Prostate gland (tissue), 2 donors: ENCODE measurements around the gene CALHM4. TPM values are rescaled to one million over a fixed set of nuclear protein-coding genes. Genes with fewer than 3 reads are reported as not detected.

ENCODE experiments used
- DNase-seq: peaks from one replicate; pipeline ENCODE4 v3.0.0-alpha.2; 2019; ENCODE audit warnings: low spot score
- H3K27ac ChIP-seq, 2 donors: fragments of 200-600 bp; sonication (generic); 2 replicates each; pipeline ENCODE4 v1.5.1; 2017 to 2019
- H3K27me3 ChIP-seq: fragments of 200-600 bp; sonication (generic); replicated peaks from 2 replicates; pipeline ENCODE4 v1.5.1; 2019; ENCODE audit not compliant: insufficient read depth
- H3K36me3 ChIP-seq, 2 donors: fragments of 200-600 bp; sonication (generic); 1 replicate in 1 of 2; 2 replicates in 1 of 2; pipeline versions ENCODE4 v1.5.1 to v1.8.1; 2017 to 2019
- H3K4me1 ChIP-seq: fragments of 200-600 bp; sonication (generic); replicated peaks from 2 replicates; pipeline ENCODE4 v1.5.1; 2019
- H3K4me3 ChIP-seq, 2 donors: fragments of 200-600 bp; sonication (generic); 2 replicates each; pipeline ENCODE4 v1.5.1; 2017 to 2019
- H3K9me3 ChIP-seq: fragments of 200-600 bp; sonication (generic); 2 replicates; pipeline ENCODE4 v1.5.1; 2017
- CTCF ChIP-seq, 4 experiments: fragments of 200-600 bp in 2 of 4; fragments of 450-650 bp in 2 of 4; sonication (generic) in 2 of 4; IDR thresholded peaks; 1 replicate in 3 of 4; 2 replicates in 1 of 4; pipeline ENCODE4 v1.5.1; 2016 to 2019; ENCODE audit warnings: antibody characterized with exemption in 4 of 4, mild to moderate bottlenecking in 2 of 4, moderate library complexity in 2 of 4
- POLR2A ChIP-seq: fragments of 450-650 bp; IDR thresholded peaks from one replicate; pipeline ENCODE4 v1.6.1; 2016; ENCODE audit warnings: antibody characterized with exemption, mild to moderate bottlenecking
- POLR2AphosphoS5 ChIP-seq: sonication (generic); formaldehyde crosslinking; IDR thresholded peaks from one replicate; pipeline ENCODE4 v1.6.1; 2017; ENCODE audit warnings: antibody characterized with exemption
- WGBS: methylation state at CpG from one replicate; pipeline ENCODE4 v1.1.5; 2018; 5-methylcytosine and 5-hydroxymethylcytosine counted together
- intact Hi-C: fragments of 100-400 bp; cut with DNase I; formaldehyde crosslinking; loops from one replicate; pipeline ENCODE4 v1.14.2; 2022
- total RNA-seq, 2 donors: library from RNA; depleted of rRNA; stranded (reverse); fragments of >200 nt; gene quantifications; one replicate each; pipeline ENCODE4 v1.1.0, GENCODE V29; 2016

CALHM4 gene
- total RNA-seq, 2 donors from 2014 or later = 0.57 TPM; not detected in 1

GRCh38 chr6:116570856-116571682, 17.5 kb downstream of the CALHM4 start, which contains the start of gene RWDD1:
TSS of gene RWDD1 (plus strand) at chr6:116571504. CDS start at chr6:116571583, 79 bp downstream.
- H3K4me3 ChIP-seq = peak within 1 kb of the TSS; percentile 56 to 70
- H3K36me3 ChIP-seq = no peaks in the 10 kb centered on the region
- H3K4me1 ChIP-seq = peaks cover 6% of the 10 kb centered on the region
- under 1% methylated on average over 57 of the region's 62 CpGs for WGBS
- H3K9me3 ChIP-seq = no peaks in the 10 kb centered on the region
- peak; percentile 93 for TF ChIP-seq POLR2AphosphoS5
- TF ChIP-seq POLR2A = peak; percentile 51
- TF ChIP-seq CTCF (IDR thresholded peaks at IDR 0.05) = peak in 1 of 4 experiments; percentile 43
- intact Hi-C loops = loop anchor here (5.0 kb wide), 1 partner anchor 289 kb away; no protein-coding TSS in a partner anchor
- DNase-seq = peak; percentile 98
- peak within 1 kb of the TSS; percentile 74 to 77 for H3K27ac ChIP-seq
- no peaks in the 10 kb centered on the region for H3K27me3 ChIP-seq

- Histone ChIP-seq H3K27me3 (no peaks in the 10 kb centered on the region), H3K4me3 (peak overlapping the region; percentile 56 to 70), H3K4me1 (peaks cover 6% of the 10 kb centered on the region), H3K9me3 (no peaks in the 10 kb centered on the region), H3K27ac (peak overlapping the region; percentile 74 to 77), H3K36me3 (no peaks in the 10 kb centered on the region)
- WGBS = 0% methylated on average over 8 of the region's 12 CpGs
- no peak for DNase-seq
- intact Hi-C loops = loop anchor here (5.0 kb wide), 1 partner anchor 289 kb away; no protein-coding TSS in a partner anchor
- TF ChIP-seq POLR2A (no peak), CTCF (IDR thresholded peaks at IDR 0.05) (no peak), POLR2AphosphoS5 (no peak)
Observed at GRCh38 chr6:116571683-116572000, 18.1 kb downstream of the CALHM4 start.

GRCh38 chr6:116572162-116572561, 18.6 kb downstream of the CALHM4 start:
- Histone ChIP-seq H3K4me1 (peaks cover 6% of the 10 kb centered on the region), H3K4me3 (peak overlapping the region; percentile 56 to 70), H3K9me3 (no peaks in the 10 kb centered on the region), H3K36me3 (no peaks in the 10 kb centered on the region), H3K27ac (peak overlapping the region; percentile 74 to 77), H3K27me3 (no peaks in the 10 kb centered on the region)
- no peak for TF ChIP-seq CTCF (IDR thresholded peaks at IDR 0.05)
- TF ChIP-seq POLR2AphosphoS5 = no peak
- no peak for TF ChIP-seq POLR2A
- WGBS = 2% methylated on average over 7 of the region's 7 CpGs
- DNase-seq = no peak
- intact Hi-C loops = loop anchor here (5.0 kb wide), 1 partner anchor 290 kb away; no protein-coding TSS in a partner anchor

- Histone ChIP-seq H3K4me3 (no peak overlapping the region), H3K4me1 (peaks cover 6% of the 10 kb centered on the region), H3K27ac (no peak overlapping the region), H3K27me3 (no peaks in the 10 kb centered on the region), H3K9me3 (no peaks in the 10 kb centered on the region), H3K36me3 (no peaks in the 10 kb centered on the region)
- DNase-seq = no peak
- intact Hi-C loops = no loop called here
- no peak for TF ChIP-seq POLR2AphosphoS5
- TF ChIP-seq CTCF (IDR thresholded peaks at IDR 0.05) = no peak
- no peak for TF ChIP-seq POLR2A
- WGBS = 94% methylated on average over 2 of the region's 2 CpGs
Observed at GRCh38 chr6:116575227-116575626, 21.7 kb downstream of the CALHM4 start.
